HG03135 (cell line): ENCODE data around the gene SLC25A6.
"Not testable (repeated sequence)": the region's sequence is repeated elsewhere in the genome, so short reads cannot be mapped to it uniquely, and the experiment has no call there.

Experiments used
- ATAC-seq: cut with Tn5 transposase; IDR thresholded peaks from one replicate; pipeline ENCODE4 v1.9.1; 2021; ENCODE audit warnings: mild to moderate bottlenecking, moderate library complexity; ENCODE audit not compliant: unreplicated experiment

Gene SLC25A6

DNA sequence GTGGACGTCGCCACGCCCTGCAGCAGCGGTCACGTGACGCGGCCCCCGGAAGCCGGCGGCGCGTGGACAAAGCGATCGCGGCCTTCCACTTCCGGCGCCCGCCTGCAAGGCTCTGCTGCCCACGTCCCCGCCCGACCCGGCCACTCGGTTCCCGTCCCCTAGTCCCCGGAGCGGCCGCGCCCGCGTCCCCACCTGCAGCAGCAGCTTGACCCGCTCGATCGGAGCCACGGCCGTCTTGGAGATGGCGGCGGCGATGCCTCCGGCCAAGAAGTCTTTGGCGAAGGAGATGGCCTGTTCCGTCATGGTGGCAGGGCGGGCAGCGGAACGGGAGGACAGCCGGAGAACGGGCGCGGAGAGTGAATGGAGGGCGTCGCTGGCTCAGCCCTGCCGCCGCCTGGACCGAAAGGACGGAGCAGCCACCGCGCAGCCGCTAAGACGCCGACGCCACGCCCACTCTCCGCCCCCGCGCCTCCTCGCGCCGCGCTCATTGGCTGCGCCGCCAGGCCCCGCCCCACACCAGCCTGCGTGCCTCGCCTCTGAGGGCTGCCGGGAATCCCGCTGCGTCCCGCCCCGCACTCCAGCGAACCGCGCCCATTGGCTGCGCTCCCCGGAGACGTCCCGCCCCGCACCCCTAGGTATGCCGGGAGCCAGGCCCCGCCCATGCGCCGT lies at the start of gene SLC25A6:
TSS of gene SLC25A6 (minus strand) at position 407 of the 669 bp plus-strand sequence. CDS start at position 303, 104 bp downstream.
- peak; percentile 95 for ATAC-seq

DNA sequence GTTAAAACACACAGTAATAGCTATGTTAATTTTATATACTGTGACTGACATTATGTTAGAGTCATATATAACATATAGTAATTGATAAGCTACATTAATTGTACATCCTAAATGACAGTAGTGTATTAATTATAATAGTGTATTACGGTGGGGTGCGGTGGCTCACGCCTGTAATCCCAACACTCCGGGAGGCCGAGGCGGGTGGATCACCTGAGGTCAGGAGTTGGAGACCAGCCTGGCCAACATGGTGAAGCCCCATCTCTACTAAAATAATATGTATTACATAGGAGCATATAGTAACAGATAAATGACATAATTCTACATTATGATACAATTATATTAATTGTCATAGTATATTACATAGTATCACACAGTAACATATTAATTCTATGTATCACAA lies 48.6 kb upstream of the SLC25A6 start:
- ATAC-seq = no peak

- no peak for ATAC-seq
Observed at GRCh38 chrX:1435241-1435895, 43.5 kb upstream of the SLC25A6 start.

DNA sequence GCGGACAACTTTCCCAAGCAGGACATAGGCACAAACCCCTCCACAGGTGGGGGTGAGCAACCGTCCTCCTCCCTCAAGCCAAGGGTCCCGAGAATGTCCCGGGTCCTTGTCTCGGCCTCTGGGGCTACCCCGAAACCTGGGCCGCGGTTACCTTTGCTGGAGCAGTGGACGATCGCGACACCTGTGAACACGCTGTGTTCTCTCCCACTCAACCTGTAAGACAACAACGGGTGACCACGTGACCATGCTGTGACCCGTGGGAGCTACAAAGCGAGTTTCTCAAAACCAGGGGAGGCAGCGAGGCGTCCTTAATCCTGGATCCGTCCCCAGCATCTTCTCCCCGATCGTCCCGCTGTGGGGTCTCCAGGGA lies 42.9 kb upstream of the SLC25A6 start:
- no peak for ATAC-seq

DNA sequence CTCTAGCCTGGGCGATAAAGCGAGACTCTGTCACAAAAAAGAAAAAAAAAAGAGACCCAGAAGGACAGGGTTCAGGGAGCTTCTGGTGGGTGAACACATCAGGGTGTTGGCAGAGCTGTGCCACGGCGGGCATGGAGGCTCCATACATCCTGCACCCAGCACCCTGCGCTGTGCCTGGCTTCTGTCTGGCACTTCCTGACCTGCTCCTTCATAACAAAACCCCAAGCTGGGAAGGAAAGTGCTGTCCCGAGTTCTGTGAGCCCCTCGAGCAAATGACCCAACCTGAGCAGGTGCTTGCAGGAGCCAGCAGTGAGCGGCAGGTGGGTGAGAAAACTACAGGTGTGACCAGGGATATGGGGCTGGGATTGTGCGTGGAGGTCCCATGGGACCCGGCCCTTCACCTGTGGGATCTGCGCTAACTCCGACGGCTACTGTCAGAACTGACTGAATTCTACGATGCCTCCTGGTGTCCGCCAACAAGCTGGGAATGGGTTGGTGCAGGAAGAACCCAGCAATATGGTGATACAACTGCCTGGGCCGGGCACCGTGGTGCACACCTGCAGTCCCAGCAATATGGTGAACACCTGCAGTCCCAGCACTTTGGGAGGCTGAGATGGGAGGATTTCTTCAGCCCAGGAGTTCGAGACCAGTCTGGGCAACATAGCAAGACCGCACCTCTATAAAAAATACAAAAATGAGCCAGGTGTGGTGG lies 41.9 kb upstream of the SLC25A6 start:
- no peak for ATAC-seq

GRCh38 chrX:1430451-1430850 lies 38.5 kb upstream of the SLC25A6 start:
- ATAC-seq = no peak

- no peak for ATAC-seq
Observed at GRCh38 chrX:1427756-1428155, 35.8 kb upstream of the SLC25A6 start.

DNA sequence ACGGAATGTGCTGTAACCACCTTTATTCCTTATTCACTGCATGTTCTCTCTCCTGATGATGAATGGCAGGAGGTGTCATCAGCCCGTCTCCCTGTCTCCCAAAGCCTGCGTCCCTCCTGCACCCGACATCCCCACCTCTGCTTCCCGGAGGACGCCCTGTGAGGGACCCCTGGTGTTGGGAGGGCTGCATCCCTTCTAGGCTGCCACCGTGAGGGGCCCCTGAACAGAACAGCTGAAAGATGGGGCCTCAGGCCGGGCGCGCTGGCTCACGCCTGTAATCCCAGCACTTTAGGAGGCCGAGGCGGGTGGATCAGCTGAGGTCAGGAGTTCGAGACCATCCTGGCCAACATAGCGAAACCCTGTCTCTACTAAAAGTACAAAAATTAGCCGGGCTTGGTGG lies 34.4 kb upstream of the SLC25A6 start:
- ATAC-seq = not testable (repeated sequence)

- ATAC-seq = no peak
Observed at GRCh38 chrX:1425381-1425780, 33.5 kb upstream of the SLC25A6 start.

GRCh38 chrX:1424147-1424851 lies 32.4 kb upstream of the SLC25A6 start:
- no peak for ATAC-seq

DNA sequence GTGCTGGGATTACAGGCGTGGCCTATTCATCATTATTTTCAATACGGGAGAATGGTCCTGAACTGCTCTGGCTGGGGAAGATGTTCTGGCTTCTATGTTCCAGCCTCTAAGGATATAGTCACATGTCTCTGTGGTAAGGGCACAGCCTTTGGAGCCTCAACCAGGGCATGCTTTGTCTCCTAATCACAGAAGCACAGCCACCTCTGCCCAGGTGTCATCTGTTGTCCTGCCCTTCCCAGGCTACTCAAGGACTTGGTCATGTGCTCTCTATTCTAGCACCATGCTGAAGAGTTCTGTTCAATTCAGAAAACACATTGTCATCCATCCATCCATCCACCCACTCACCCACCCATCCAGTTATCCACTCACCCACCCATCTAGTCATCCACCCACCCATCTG lies 31.3 kb upstream of the SLC25A6 start:
- ATAC-seq = no peak

GRCh38 chrX:1422135-1422465 lies 30.2 kb upstream of the SLC25A6 start:
- ATAC-seq = no peak

DNA sequence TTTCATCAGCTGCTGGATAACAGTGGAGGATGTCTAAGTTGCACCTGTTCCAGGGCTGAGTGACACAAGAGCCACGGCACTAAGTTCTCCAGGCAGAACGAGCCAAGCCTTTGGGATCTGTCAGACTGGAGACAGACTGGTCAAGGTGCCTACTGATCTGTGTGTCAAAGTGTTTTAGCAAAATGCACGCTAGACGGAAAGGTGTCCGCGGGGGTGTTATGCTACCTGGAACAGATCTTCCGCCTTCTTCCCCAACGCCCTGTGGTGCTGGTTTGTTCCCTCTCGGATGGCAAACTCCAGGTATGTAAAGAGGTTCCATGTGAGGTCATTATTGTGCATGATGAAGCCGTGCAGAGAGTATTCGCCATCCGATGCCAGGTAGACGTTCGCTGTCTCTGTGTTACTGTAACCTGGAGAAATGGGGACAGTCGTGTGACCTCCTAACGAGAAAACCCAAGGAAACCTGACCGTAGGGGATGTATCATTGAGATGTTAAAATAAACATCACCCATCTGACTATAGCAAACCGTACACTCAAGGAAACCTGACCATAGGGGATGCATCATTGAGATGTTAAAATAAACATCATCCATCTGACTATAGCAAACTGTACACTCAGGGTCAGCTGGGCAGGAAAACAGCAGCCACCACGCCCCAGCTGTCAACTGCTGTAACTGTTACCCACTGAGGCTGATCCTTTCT lies 29.7 kb upstream of the SLC25A6 start:
- ATAC-seq = no peak

- ATAC-seq = no peak
Observed at GRCh38 chrX:1420371-1420770, 28.5 kb upstream of the SLC25A6 start.

GRCh38 chrX:1419545-1420355 lies 27.8 kb upstream of the SLC25A6 start:
- ATAC-seq = no peak

DNA sequence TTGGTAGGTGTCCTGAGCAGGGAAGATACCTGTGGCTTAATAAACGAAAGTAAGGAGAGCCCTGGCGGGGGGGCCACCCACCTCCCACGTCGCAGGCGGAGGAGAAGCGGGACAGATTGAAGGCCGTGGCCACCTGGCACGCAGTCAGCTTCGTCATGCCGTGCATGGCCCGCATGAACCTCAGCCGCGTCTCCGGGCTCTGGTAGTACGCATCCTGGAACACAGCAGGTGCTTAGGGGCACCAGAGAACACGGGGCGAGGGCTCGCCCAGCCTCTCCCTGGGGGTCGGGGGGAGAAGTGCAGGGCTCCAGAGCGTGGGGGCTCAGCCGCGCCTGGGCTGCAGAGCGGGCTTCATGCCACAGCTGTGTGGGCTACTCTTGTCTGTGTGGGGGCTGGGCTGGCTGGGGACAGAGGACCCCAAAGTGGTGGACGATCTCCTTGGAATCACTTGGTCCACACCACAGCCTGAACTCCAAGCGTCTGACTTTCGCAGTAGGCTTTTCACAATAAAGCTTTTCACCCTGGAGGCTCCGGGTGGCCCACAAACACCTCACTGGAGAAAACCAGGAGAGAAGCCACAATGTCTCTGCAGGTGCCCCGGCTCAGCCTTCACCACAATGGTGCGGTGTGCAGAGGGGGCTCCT lies 27.1 kb upstream of the SLC25A6 start:
- ATAC-seq = no peak

DNA sequence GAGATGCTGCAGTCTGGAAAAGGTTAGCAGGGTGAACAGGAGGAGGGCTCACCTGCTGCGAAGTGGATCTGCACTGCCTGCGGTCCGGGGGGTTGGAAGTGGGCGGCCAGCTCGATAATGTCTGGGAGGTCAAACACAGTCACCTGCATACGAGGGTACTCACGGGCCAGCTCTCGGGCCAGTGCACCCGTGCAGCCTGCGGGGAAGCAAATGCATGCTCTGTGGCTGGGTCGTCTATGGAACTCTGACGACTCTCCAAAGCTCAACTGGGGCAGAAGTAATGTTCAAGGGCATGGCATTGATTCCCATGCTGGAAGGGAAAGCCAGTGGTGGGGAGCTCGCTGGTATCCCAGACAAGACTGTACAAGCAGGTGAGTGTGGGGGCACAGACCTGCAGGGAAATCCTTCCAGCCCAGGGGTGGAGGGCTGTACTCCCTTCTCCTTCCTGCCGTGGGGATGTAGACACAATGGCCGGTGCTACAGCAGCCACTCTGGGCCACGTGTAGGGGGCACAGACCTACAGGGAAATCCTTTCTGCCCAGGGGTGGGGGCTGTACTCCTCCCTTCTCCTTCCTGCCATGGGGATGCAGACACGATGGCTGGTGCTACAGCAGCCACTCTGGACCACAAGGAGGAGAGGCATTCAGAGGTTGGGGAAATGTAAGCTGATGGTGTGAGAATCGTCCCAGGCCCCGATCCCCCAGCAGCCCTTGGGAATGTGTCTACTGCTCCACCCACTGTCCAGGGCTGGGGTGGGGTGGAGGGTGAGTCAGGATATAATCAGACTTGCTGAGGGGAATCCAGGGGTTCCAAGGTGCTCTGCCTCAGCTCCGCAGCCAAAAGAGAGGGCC lies 26.2 kb upstream of the SLC25A6 start:
- ATAC-seq = no peak

- no peak for ATAC-seq
Observed at GRCh38 chrX:1416965-1417760, 25.2 kb upstream of the SLC25A6 start.
